PC-3 (cell line): ENCODE results near the gene ALDH7A1. TPM values are rescaled to one million over a fixed set of nuclear protein-coding genes. Genes with fewer than 3 reads are reported as not detected.

Experiments used
- ATAC-seq: fragments of 200-7000 bp; cut with Tn5 transposase; 2 replicates; pipeline ENCODE4 v1.9.1; 2020; ENCODE audit warnings: mild to moderate bottlenecking, moderate library complexity
- BruUV-seq: library from RNA; stranded (reverse); fragments of 400-500 nt; replicated peaks from 2 replicates; lab custom pipeline; 2021; lab: Mats Ljungman, UMichigan
- CTCF ChIA-PET: fragments of 300-600 bp; sonication (Branson Sonifier 250); formaldehyde crosslinking; loops from one replicate; lab custom pipeline; 2022; ENCODE audit warnings: antibody characterized with exemption; lab: Charles Lee
- POLR2A ChIA-PET: fragments of 300-600 bp; sonication (Branson Sonifier 250); formaldehyde crosslinking; loops from one replicate; lab custom pipeline; 2022; ENCODE audit warnings: antibody characterized with exemption; ENCODE audit not compliant: unreplicated experiment; lab: Charles Lee
- DNase-seq: peaks from one replicate; pipeline ENCODE4 v3.0.0-alpha.2; 2015
- H2AFZ ChIP-seq: fragments of 300-600 bp; sonication (generic); 2 replicates; pipeline ENCODE4 v1.6.0; 2016; ENCODE audit warnings: antibody characterized with exemption, low read length
- H3F3A ChIP-seq: fragments of 300-600 bp; sonication (generic); one replicate; pipeline ENCODE4 v1.6.0; 2017; ENCODE audit warnings: antibody characterized with exemption, low read length, control low read depth, mild to moderate bottlenecking; ENCODE audit not compliant: unreplicated experiment
- H3K27ac ChIP-seq: fragments of 300-600 bp; sonication (generic); 2 replicates; pipeline ENCODE4 v1.5.1; 2016; ENCODE audit warnings: mild to moderate bottlenecking, low read length
- H3K27me3 ChIP-seq: fragments of 300-600 bp; sonication (generic); 2 replicates; pipeline ENCODE4 v1.6.1; 2016; ENCODE audit warnings: low read length, mixed read lengths
- H3K36me3 ChIP-seq: fragments of 300-600 bp; sonication (generic); 2 replicates; pipeline ENCODE4 v1.6.1; 2016; ENCODE audit warnings: low read depth, mixed run types, low read length, mixed read lengths
- H3K4me1 ChIP-seq: fragments of 300-600 bp; sonication (generic); 2 replicates; pipeline ENCODE4 v1.5.1; 2016; ENCODE audit warnings: low read length; ENCODE audit not compliant: insufficient read depth
- H3K4me2 ChIP-seq: fragments of 300-600 bp; sonication (generic); 2 replicates; pipeline ENCODE4 v1.6.0; 2016; ENCODE audit warnings: low read length
- H3K4me3 ChIP-seq: fragments of 300-600 bp; sonication (generic); 2 replicates; pipeline ENCODE4 v1.5.1; 2016; ENCODE audit warnings: mild to moderate bottlenecking, low read length, mixed read lengths
- H3K79me2 ChIP-seq: fragments of 300-600 bp; sonication (generic); 2 replicates; pipeline ENCODE4 v1.6.1; 2017; ENCODE audit warnings: low read length, mixed read lengths
- H3K9ac ChIP-seq: fragments of 300-600 bp; sonication (generic); 2 replicates; pipeline ENCODE4 v1.6.0; 2016; ENCODE audit warnings: mild to moderate bottlenecking, low read length
- H3K9me2 ChIP-seq: fragments of 300-600 bp; sonication (generic); replicated peaks from 2 replicates; pipeline ENCODE4 v1.6.1; 2016; ENCODE audit warnings: mixed run types, low read length, mixed read lengths
- H3K9me3 ChIP-seq: fragments of 300-600 bp; sonication (generic); 2 replicates; pipeline ENCODE4 v1.6.1; 2016; ENCODE audit warnings: low read length, mixed read lengths
- H4K20me1 ChIP-seq: fragments of 300-600 bp; sonication (generic); 2 replicates; pipeline ENCODE4 v1.6.1; 2016; ENCODE audit warnings: low read length, mixed read lengths
- CTCF ChIP-seq: fragments of 300-600 bp; sonication (generic); conservative IDR thresholded peaks from 2 replicates; pipeline ENCODE4 v1.5.1; 2017; ENCODE audit warnings: antibody characterized with exemption, low read depth, mild to moderate bottlenecking, low read length
- EZH2 ChIP-seq: fragments of 300-600 bp; sonication (generic); IDR thresholded peaks from one replicate; pipeline ENCODE4 v1.6.1; 2017; ENCODE audit warnings: antibody characterized with exemption, mild to moderate bottlenecking, low read length; ENCODE audit not compliant: unreplicated experiment
- EZH2phosphoT487 ChIP-seq: fragments of 300-600 bp; sonication (generic); IDR thresholded peaks from 2 replicates; pipeline ENCODE4 v1.6.1; 2018; ENCODE audit warnings: mild to moderate bottlenecking, antibody characterized with exemption, low read length, borderline replicate concordance
- intact Hi-C: fragments of 100-400 bp; cut with micrococcal nuclease; formaldehyde crosslinking; loops from 2 replicates; pipeline ENCODE4 v1.9.0; 2023
- total RNA-seq: library from RNA; depleted of rRNA; stranded (reverse); fragments of >200 nt; gene quantifications from 2 replicates; pipeline ENCODE4 v1.2.3, GENCODE V29; 2014

The ALDH7A1 gene
- total RNA-seq, 1 experiment from 2014 or later, result 45.9 TPM

GRCh38 chr5:126536874-126537273 is 58.1 kb downstream of the ALDH7A1 start:
- no peak overlapping the region for H3K9ac ChIP-seq
- no peaks in the 10 kb centered on the region for H3K36me3 ChIP-seq
- intact Hi-C loops, result loop anchor here (5.0 kb wide), 2 partner anchors 40 to 55 kb away; no protein-coding TSS in a partner anchor
- H3K9me2 ChIP-seq, result no peaks in the 10 kb centered on the region
- H3K4me1 ChIP-seq, result peaks cover 8% of the 10 kb centered on the region
- H3K27me3 ChIP-seq, result no peaks in the 10 kb centered on the region
- no peaks in the 10 kb centered on the region for H3F3A ChIP-seq
- H3K9me3 ChIP-seq, result no peaks in the 10 kb centered on the region
- POLR2A ChIA-PET, result no interaction called here
- no peak overlapping the region for H3K4me2 ChIP-seq
- CTCF ChIA-PET, result no interaction called here
- DNase-seq, result no peak
- TF ChIP-seq EZH2 (no peak), CTCF (no peak), EZH2phosphoT487 (no peak)
- BruUV-seq, result no TSS peak
- H2AFZ ChIP-seq, result no peak overlapping the region
- H3K79me2 ChIP-seq, result no peaks in the 10 kb centered on the region
- H3K27ac ChIP-seq, result no peak overlapping the region
- no peak for ATAC-seq
- H4K20me1 ChIP-seq, result no peaks in the 10 kb centered on the region
- H3K4me3 ChIP-seq, result no peak overlapping the region

GRCh38 chr5:126535856-126536545 is 59.0 kb downstream of the ALDH7A1 start:
- ATAC-seq, result no peak
- no peak for DNase-seq
- POLR2A ChIA-PET, result no interaction called here
- H3K79me2 ChIP-seq, result no peaks in the 10 kb centered on the region
- peaks cover 8% of the 10 kb centered on the region for H3K4me1 ChIP-seq
- no peak overlapping the region for H2AFZ ChIP-seq
- H3K9me2 ChIP-seq, result no peaks in the 10 kb centered on the region
- H4K20me1 ChIP-seq, result no peaks in the 10 kb centered on the region
- intact Hi-C loops, result loop anchor here (5.0 kb wide), 2 partner anchors 39 to 54 kb away; no protein-coding TSS in a partner anchor
- H3F3A ChIP-seq, result no peaks in the 10 kb centered on the region
- no peak for TF ChIP-seq EZH2
- H3K27ac ChIP-seq, result no peak overlapping the region
- no peaks in the 10 kb centered on the region for H3K36me3 ChIP-seq
- CTCF ChIA-PET, result no interaction called here
- no TSS peak for BruUV-seq
- no peak overlapping the region for H3K4me2 ChIP-seq
- no peaks in the 10 kb centered on the region for H3K9me3 ChIP-seq
- H3K27me3 ChIP-seq, result no peaks in the 10 kb centered on the region
- no peak overlapping the region for H3K4me3 ChIP-seq
- no peak overlapping the region for H3K9ac ChIP-seq

- CTCF ChIA-PET, result no interaction called here
- TF ChIP-seq CTCF (no peak), EZH2 (no peak), EZH2phosphoT487 (no peak)
- no peaks in the 10 kb centered on the region for H3K9me2 ChIP-seq
- H3K9ac ChIP-seq, result no peak overlapping the region
- no peaks in the 10 kb centered on the region for H3K79me2 ChIP-seq
- H3K4me2 ChIP-seq, result no peak overlapping the region
- H3K36me3 ChIP-seq, result no peaks in the 10 kb centered on the region
- intact Hi-C loops, result no loop called here
- H2AFZ ChIP-seq, result no peak overlapping the region
- peaks cover 8% of the 10 kb centered on the region for H3K4me1 ChIP-seq
- H3K4me3 ChIP-seq, result no peak overlapping the region
- no peaks in the 10 kb centered on the region for H3K27me3 ChIP-seq
- ATAC-seq (no peak), DNase-seq (no peak)
- POLR2A ChIA-PET, result no interaction called here
- H3F3A ChIP-seq, result no peaks in the 10 kb centered on the region
- no peaks in the 10 kb centered on the region for H4K20me1 ChIP-seq
- no TSS peak for BruUV-seq
- no peak overlapping the region for H3K27ac ChIP-seq
- no peaks in the 10 kb centered on the region for H3K9me3 ChIP-seq
These were observed 60.5 kb downstream of the ALDH7A1 start for GRCh38 chr5:126534553-126534952.
